Cardiac fibroblast (primary cell): ENCODE data around the gene PCED1B.

Source experiments
- DNase-seq, 2 donors: peaks; one replicate each; pipeline versions ENCODE4 v3.0.0 to v3.0.0-alpha.2; 2010; ENCODE audit warnings: low read depth in 2 of 2
- H3K4me3 ChIP-seq, 2 donors: replicated peaks in 1 of 2; 1 replicate in 1 of 2; 2 replicates in 1 of 2; pipeline ENCODE4 v1.5.1; 2011; ENCODE audit warnings: low read depth in 2 of 2, low read length in 2 of 2, mild to moderate bottlenecking in 2 of 2, moderate library complexity in 1 of 2
- CTCF ChIP-seq: IDR thresholded peaks from one replicate; pipeline ENCODE4 v1.5.1; 2011; ENCODE audit warnings: low read depth, mild to moderate bottlenecking, low read length, inconsistent platforms

Gene PCED1B

GRCh38 chr12:47205532-47206449, 126.4 kb downstream of the PCED1B start:
- no peak overlapping the region for H3K4me3 ChIP-seq
- no peak for TF ChIP-seq CTCF
- no peak for DNase-seq

- no peak for TF ChIP-seq CTCF
- DNase-seq: no peak
- H3K4me3 ChIP-seq: no peak overlapping the region
Measured at GRCh38 chr12:47206450-47207339, 127.3 kb downstream of the PCED1B start.

- H3K4me3 ChIP-seq: no peak overlapping the region
- no peak for TF ChIP-seq CTCF
- no peak for DNase-seq
Measured at GRCh38 chr12:47207340-47207717, 127.9 kb downstream of the PCED1B start.

- no peak for DNase-seq
Measured at GRCh38 chr12:47207829-47208248, 128.4 kb downstream of the PCED1B start.

GRCh38 chr12:47209014-47209413, 129.6 kb downstream of the PCED1B start:
- no peak overlapping the region for H3K4me3 ChIP-seq
- no peak for TF ChIP-seq CTCF
- no peak for DNase-seq

More at GRCh38 chr12:47207829-47208248, 128.4 kb downstream of the PCED1B start:
- no peak overlapping the region for H3K4me3 ChIP-seq
- no peak for TF ChIP-seq CTCF

- DNase-seq: no peak
- TF ChIP-seq CTCF: no peak
- no peak overlapping the region for H3K4me3 ChIP-seq
Measured at GRCh38 chr12:47210776-47211175, 131.4 kb downstream of the PCED1B start.
